Measurements from ENCODE around the gene OR11H7.

The OR11H7 gene

DNA sequence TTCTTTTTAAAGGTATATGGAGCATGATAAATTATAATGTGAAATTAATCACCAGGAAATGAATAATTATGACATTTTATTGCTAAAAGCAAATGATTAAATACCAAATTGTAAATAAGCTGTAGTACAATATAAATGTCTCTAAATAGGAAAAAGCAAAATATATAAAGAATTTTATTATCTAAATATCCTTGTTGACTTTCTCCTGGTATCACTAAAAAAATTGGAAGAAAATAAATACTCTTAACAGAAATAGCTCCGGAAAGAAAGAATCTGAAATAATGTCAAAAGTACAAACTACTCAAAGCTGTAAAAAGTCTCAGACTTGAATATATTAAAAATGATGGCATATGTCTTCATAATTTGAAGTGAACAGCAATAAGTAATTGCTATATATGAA is at the start of gene OR11H7:
OR11H7 (plus strand) TSS at position 301 of the 400 bp plus-strand sequence.
- Histone ChIP-seq H3K27me3 (replicated peaks; ENCODE audit: insufficient read depth, low read length) (no peaks in the 10 kb centered on the region), H2AFZ (ENCODE audit: low read length) (no peak within 1 kb of the TSS), H3K9me2 (replicated peaks; ENCODE audit: insufficient read depth, low read length) (no peaks in the 10 kb centered on the region), H3F3A (ENCODE audit: insufficient read depth, low read length) (no peaks in the 10 kb centered on the region), H3K9ac (ENCODE audit: low read length) (no peak within 1 kb of the TSS), H3K4me2 (ENCODE audit: low read depth, low read length) (no peak within 1 kb of the TSS), H3K9me3 (replicated peaks; ENCODE audit: insufficient read depth, low read length) (no peaks in the 10 kb centered on the region), H3K36me3 (replicated peaks; ENCODE audit: insufficient read depth, low read length) (no peaks in the 10 kb centered on the region), H3K4me1 (ENCODE audit: low read length) (no peaks in the 10 kb centered on the region), H3K79me2 (ENCODE audit: low read length) (no peaks in the 10 kb centered on the region), H4K20me1 (ENCODE audit: insufficient read depth, low read length) (no peaks in the 10 kb centered on the region), H3K4me3 (ENCODE audit: low read length) (no peak within 1 kb of the TSS), H3K27ac (ENCODE audit: low read length) (no peak within 1 kb of the TSS)
- TF ChIP-seq EZH2 (optimal IDR thresholded peaks at IDR 0.05; ENCODE audit: low read depth, low read length) = no peak
- TF ChIP-seq, protein P1, sequence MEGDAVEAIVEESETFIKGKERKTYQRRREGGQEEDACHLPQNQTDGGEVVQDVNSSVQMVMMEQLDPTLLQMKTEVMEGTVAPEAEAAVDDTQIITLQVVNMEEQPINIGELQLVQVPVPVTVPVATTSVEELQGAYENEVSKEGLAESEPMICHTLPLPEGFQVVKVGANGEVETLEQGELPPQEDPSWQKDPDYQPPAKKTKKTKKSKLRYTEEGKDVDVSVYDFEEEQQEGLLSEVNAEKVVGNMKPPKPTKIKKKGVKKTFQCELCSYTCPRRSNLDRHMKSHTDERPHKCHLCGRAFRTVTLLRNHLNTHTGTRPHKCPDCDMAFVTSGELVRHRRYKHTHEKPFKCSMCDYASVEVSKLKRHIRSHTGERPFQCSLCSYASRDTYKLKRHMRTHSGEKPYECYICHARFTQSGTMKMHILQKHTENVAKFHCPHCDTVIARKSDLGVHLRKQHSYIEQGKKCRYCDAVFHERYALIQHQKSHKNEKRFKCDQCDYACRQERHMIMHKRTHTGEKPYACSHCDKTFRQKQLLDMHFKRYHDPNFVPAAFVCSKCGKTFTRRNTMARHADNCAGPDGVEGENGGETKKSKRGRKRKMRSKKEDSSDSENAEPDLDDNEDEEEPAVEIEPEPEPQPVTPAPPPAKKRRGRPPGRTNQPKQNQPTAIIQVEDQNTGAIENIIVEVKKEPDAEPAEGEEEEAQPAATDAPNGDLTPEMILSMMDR (IDR thresholded peaks at IDR 0.05; ENCODE audit: low read length) = no peak
- TF ChIP-seq EZH2phosphoT487 (IDR thresholded peaks at IDR 0.05; ENCODE audit: low read length) = no peak
- DNase-seq = no peak

DNA sequence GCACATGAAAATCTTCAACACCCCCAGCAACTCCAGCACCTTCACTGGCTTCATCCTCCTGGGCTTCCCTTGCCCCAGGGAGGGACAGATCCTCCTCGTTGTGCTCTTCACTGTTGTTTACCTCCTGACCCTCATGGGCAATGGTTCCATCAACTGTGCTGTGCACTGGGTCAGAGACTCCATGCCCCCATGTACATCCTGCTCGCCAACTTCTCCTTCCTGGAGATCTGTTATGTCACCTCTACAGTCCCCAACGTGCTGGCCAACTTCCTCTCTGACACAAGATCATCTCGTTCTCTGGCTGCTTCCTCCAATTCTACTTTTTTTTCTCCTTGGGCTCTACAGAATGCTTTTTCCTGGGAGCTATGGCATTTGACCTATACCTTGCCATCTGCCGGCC is 49.6 kb upstream of the OR11H7 start:
- Histone ChIP-seq H3K9me3 (replicated peaks; ENCODE audit: insufficient read depth, low read length) (no peaks in the 10 kb centered on the region), H3K4me2 (ENCODE audit: low read depth, low read length) (no peak overlapping the region), H3K9ac (ENCODE audit: low read length) (no peak overlapping the region), H3K9me2 (replicated peaks; ENCODE audit: insufficient read depth, low read length) (no peaks in the 10 kb centered on the region), H4K20me1 (ENCODE audit: insufficient read depth, low read length) (no peaks in the 10 kb centered on the region), H3F3A (ENCODE audit: insufficient read depth, low read length) (no peaks in the 10 kb centered on the region), H3K27ac (ENCODE audit: low read length) (no peak overlapping the region), H3K4me1 (ENCODE audit: low read length) (no peaks in the 10 kb centered on the region), H3K27me3 (replicated peaks; ENCODE audit: insufficient read depth, low read length) (no peaks in the 10 kb centered on the region), H3K4me3 (ENCODE audit: low read length) (no peak overlapping the region), H2AFZ (ENCODE audit: low read length) (no peak overlapping the region), H3K36me3 (replicated peaks; ENCODE audit: insufficient read depth, low read length) (no peaks in the 10 kb centered on the region), H3K79me2 (ENCODE audit: low read length) (no peaks in the 10 kb centered on the region)
- DNase-seq = no peak
- TF ChIP-seq EZH2phosphoT487 (IDR thresholded peaks at IDR 0.05; ENCODE audit: low read length) (no peak), EZH2 (optimal IDR thresholded peaks at IDR 0.05; ENCODE audit: low read depth, low read length) (no peak)
- TF ChIP-seq, protein P1 (IDR thresholded peaks at IDR 0.05; ENCODE audit: low read length) = no peak

DNA sequence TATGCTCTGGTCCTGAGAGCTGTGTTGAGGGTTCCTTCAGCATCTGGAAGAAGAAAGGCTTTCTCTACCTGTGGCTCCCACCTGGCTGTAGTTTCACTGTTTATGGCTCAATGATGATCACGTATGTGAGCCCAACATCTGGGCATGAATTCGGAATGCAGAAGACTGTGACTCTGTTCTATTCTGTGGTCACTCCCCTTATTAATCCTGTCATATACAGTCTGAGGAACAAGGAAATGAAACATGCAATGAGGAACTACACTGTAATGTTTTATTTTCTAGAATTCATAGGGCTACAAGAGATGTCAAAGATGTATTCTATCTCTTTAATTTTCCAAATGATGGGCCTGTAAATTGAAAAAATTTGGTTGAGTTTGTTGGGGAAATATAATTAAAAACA is 48.9 kb upstream of the OR11H7 start:
- H4K20me1 ChIP-seq (ENCODE audit: insufficient read depth, low read length) = no peaks in the 10 kb centered on the region
- H3K9me3 ChIP-seq (replicated peaks; ENCODE audit: insufficient read depth, low read length) = no peaks in the 10 kb centered on the region
- TF ChIP-seq EZH2phosphoT487 (IDR thresholded peaks at IDR 0.05; ENCODE audit: low read length) (no peak), EZH2 (optimal IDR thresholded peaks at IDR 0.05; ENCODE audit: low read depth, low read length) (no peak)
- TF ChIP-seq, protein P1 (IDR thresholded peaks at IDR 0.05; ENCODE audit: low read length) = no peak
- no peaks in the 10 kb centered on the region for H3K79me2 ChIP-seq (ENCODE audit: low read length)
- no peak overlapping the region for H3K9ac ChIP-seq (ENCODE audit: low read length)
- H2AFZ ChIP-seq (ENCODE audit: low read length) = no peak overlapping the region
- H3K4me3 ChIP-seq (ENCODE audit: low read length) = no peak overlapping the region
- DNase-seq = no peak
- no peak overlapping the region for H3K4me2 ChIP-seq (ENCODE audit: low read depth, low read length)
- H3K27ac ChIP-seq (ENCODE audit: low read length) = no peak overlapping the region
- no peaks in the 10 kb centered on the region for H3K9me2 ChIP-seq (replicated peaks; ENCODE audit: insufficient read depth, low read length)
- H3K36me3 ChIP-seq (replicated peaks; ENCODE audit: insufficient read depth, low read length) = no peaks in the 10 kb centered on the region
- H3F3A ChIP-seq (ENCODE audit: insufficient read depth, low read length) = no peaks in the 10 kb centered on the region
- no peaks in the 10 kb centered on the region for H3K4me1 ChIP-seq (ENCODE audit: low read length)
- no peaks in the 10 kb centered on the region for H3K27me3 ChIP-seq (replicated peaks; ENCODE audit: insufficient read depth, low read length)
